GM12865 (cell line): Measurements from ENCODE around the gene MOK.

ENCODE experiments used
- DNase-seq: peaks from one replicate; pipeline ENCODE4 v3.0.0; 2010; ENCODE audit warnings: low read depth
- H3K4me3 ChIP-seq: 2 replicates; pipeline ENCODE4 v1.5.1; 2011; ENCODE audit warnings: mild to moderate bottlenecking, low read depth, low read length, control low read depth
- CTCF ChIP-seq: IDR thresholded peaks from 2 replicates; pipeline ENCODE4 v1.5.1; 2011; ENCODE audit warnings: low read length, control low read depth, low read depth, inconsistent platforms; ENCODE audit not compliant: insufficient read depth; ENCODE audit errors: missing control alignments

Gene MOK

GRCh38 chr14:102275866-102276265 lies 29.1 kb downstream of the MOK start:
- DNase-seq = no peak
- no peak overlapping the region for H3K4me3 ChIP-seq
- no peak for TF ChIP-seq CTCF

- no peak for TF ChIP-seq CTCF
- DNase-seq = peak; percentile 18
- H3K4me3 ChIP-seq = no peak overlapping the region
Observed at GRCh38 chr14:102272392-102272791, 32.6 kb downstream of the MOK start.

- no peak overlapping the region for H3K4me3 ChIP-seq
- no peak for DNase-seq
- TF ChIP-seq CTCF = no peak
Observed at GRCh38 chr14:102264775-102265174, 40.2 kb downstream of the MOK start.

- DNase-seq = no peak
- H3K4me3 ChIP-seq = no peak overlapping the region
- TF ChIP-seq CTCF = no peak
Observed at GRCh38 chr14:102264355-102264754, 40.6 kb downstream of the MOK start.

- no peak overlapping the region for H3K4me3 ChIP-seq
- DNase-seq = no peak
- no peak for TF ChIP-seq CTCF
Observed at GRCh38 chr14:102262929-102263462, 42.0 kb downstream of the MOK start.

GRCh38 chr14:102258136-102258535 lies 46.8 kb downstream of the MOK start:
- DNase-seq = no peak
- TF ChIP-seq CTCF = no peak
- no peak overlapping the region for H3K4me3 ChIP-seq

GRCh38 chr14:102256716-102257115 lies 48.2 kb downstream of the MOK start:
- H3K4me3 ChIP-seq = no peak overlapping the region
- no peak for TF ChIP-seq CTCF
- no peak for DNase-seq
